Stimulated activated memory B cell treated with anti-CD40 and anti-IgM and Interleukin-4, amounts not matched to agents 10 μg/mL and 1 μg/mL and 100 μg/mL, for 72 hours (primary cell): ENCODE results near the gene NR6A1.

Experiments
- ATAC-seq: fragments of 150-1000 bp; cut with Tn5 transposase; 2 replicates; pipeline ENCODE4 v1.10.0; 2021
- H3K27ac Mint-ChIP-seq: one replicate; pipeline ENCODE4 v1.8.0; 2022; ENCODE audit warnings: mild to moderate bottlenecking, mixed read lengths
- H3K27me3 Mint-ChIP-seq: one replicate; pipeline ENCODE4 v1.8.0; 2022; ENCODE audit warnings: mixed read lengths
- H3K36me3 Mint-ChIP-seq: one replicate; pipeline ENCODE4 v1.8.0; 2022; ENCODE audit warnings: mixed read lengths
- H3K4me1 Mint-ChIP-seq: one replicate; pipeline ENCODE4 v1.8.0; 2022; ENCODE audit warnings: mixed read lengths
- H3K4me3 Mint-ChIP-seq: one replicate; pipeline ENCODE4 v1.8.0; 2022; ENCODE audit warnings: mild to moderate bottlenecking, moderate library complexity, mixed read lengths
- H3K9me3 Mint-ChIP-seq: one replicate; pipeline ENCODE4 v1.8.0; 2022; ENCODE audit warnings: mixed read lengths

Gene NR6A1

GRCh38 chr9:124544535-124544934 is 226.6 kb downstream of the NR6A1 start:
- H3K27me3 Mint-ChIP-seq = no peaks in the 10 kb centered on the region

GRCh38 chr9:124541824-124542223 is 229.3 kb downstream of the NR6A1 start:
- Mint-ChIP-seq H3K4me1 (no peaks in the 10 kb centered on the region), H3K4me3 (no peak overlapping the region)
- no peak for ATAC-seq

More at GRCh38 chr9:124544535-124544934, 226.6 kb downstream of the NR6A1 start:
- Mint-ChIP-seq H3K4me3 (no peak overlapping the region), H3K36me3 (no peaks in the 10 kb centered on the region), H3K27ac (no peak overlapping the region), H3K9me3 (no peaks in the 10 kb centered on the region), H3K4me1 (no peaks in the 10 kb centered on the region)
- ATAC-seq = no peak

DNA sequence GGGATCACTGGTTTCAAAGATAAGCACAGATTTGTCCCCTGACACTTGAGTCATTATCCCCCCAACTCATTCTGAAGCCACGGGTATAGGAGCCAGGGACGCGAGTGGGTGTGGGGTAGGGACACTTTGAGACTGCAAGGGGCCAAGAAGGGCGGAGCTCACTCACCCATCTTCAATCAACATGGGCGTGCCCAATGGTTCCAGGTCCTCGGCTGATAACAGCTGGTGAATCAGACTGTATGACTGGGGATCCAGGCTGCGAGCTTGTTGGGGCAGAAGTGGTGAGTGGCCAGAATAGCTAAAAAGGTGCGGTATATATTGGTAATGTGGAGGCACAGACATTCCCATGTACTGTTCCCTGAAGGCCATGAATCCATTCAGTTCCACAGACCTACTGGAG is 233.2 kb downstream of the NR6A1 start:
- no peak overlapping the region for H3K27ac Mint-ChIP-seq
- no peaks in the 10 kb centered on the region for H3K36me3 Mint-ChIP-seq
- no peak overlapping the region for H3K4me3 Mint-ChIP-seq
- no peaks in the 10 kb centered on the region for H3K27me3 Mint-ChIP-seq
- no peak for ATAC-seq
- no peaks in the 10 kb centered on the region for H3K4me1 Mint-ChIP-seq
- no peaks in the 10 kb centered on the region for H3K9me3 Mint-ChIP-seq

More at GRCh38 chr9:124541824-124542223, 229.3 kb downstream of the NR6A1 start:
- Mint-ChIP-seq H3K9me3 (no peaks in the 10 kb centered on the region), H3K27ac (no peak overlapping the region), H3K36me3 (no peaks in the 10 kb centered on the region), H3K27me3 (no peaks in the 10 kb centered on the region)

DNA sequence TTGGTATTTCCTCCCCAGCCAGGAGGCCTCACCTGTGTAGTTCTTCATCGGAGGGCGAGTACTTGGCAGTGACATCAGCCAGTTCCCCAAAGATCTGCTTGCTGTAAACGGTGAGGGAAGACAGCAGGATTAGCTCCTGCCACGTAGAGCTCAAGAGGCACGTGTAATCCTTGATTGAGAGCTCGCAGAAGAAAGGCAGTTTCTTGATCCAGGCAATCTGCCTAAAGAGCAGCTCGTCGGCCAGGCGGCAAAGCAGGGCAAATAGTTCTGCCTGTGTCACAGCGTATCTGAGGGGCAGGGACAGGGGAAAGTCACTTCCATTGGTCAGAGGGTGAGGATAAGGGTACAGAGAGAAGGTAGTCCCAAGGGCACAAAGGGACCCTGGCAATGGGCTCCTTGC is 235.3 kb downstream of the NR6A1 start:
- Mint-ChIP-seq H3K27me3 (no peaks in the 10 kb centered on the region), H3K4me1 (no peaks in the 10 kb centered on the region), H3K27ac (no peak overlapping the region), H3K9me3 (no peaks in the 10 kb centered on the region), H3K36me3 (no peaks in the 10 kb centered on the region), H3K4me3 (no peak overlapping the region)
- no peak for ATAC-seq

- no peaks in the 10 kb centered on the region for H3K36me3 Mint-ChIP-seq
- ATAC-seq = no peak
- H3K4me3 Mint-ChIP-seq = no peak overlapping the region
- H3K9me3 Mint-ChIP-seq = no peaks in the 10 kb centered on the region
- no peak overlapping the region for H3K27ac Mint-ChIP-seq
- H3K27me3 Mint-ChIP-seq = no peaks in the 10 kb centered on the region
- H3K4me1 Mint-ChIP-seq = no peaks in the 10 kb centered on the region
Observed at GRCh38 chr9:124532897-124533296, 238.2 kb downstream of the NR6A1 start.

DNA sequence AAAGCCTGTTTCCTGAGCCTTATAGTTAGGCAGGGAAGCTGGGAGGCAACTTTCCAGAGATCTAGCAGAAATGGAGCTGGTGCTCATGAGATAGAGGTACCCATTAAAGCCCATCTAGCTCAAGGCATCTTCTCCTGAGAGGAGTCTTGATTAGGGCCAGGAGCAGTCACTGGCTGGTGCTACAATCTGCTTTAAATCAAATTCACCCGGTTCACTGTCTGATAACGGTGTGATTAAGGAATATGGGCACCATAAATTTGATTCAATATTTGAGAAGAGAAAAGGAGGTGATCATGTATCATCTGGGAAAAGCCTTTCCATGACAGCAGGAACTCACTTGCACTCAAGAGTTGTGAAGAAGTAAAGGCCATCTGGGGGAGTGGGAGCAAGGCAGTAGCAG is 240.0 kb downstream of the NR6A1 start:
- no peak for ATAC-seq
- Mint-ChIP-seq H3K36me3 (no peaks in the 10 kb centered on the region), H3K9me3 (no peaks in the 10 kb centered on the region), H3K27ac (no peak overlapping the region), H3K4me1 (no peaks in the 10 kb centered on the region), H3K4me3 (no peak overlapping the region), H3K27me3 (no peaks in the 10 kb centered on the region)

DNA sequence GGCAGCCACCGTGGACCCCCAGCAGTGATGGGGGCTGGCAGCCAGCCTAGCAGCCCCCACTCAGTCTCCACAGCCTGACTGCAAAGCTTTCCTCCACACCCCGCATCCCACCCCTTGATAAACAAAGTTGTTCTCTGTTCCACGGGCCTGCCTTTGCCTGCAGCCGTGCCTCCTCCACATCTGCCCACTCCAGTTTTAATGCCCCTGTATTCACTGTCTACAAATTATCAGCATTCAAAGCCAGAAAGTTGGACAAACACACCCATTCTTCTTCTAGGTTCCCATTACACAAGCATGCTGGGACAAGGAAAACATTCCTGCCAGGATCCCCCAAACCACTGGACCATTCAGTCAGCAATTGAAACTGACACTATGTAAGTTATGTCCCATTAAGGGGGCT is 240.9 kb downstream of the NR6A1 start:
- H3K27ac Mint-ChIP-seq = no peak overlapping the region
- H3K4me1 Mint-ChIP-seq = no peaks in the 10 kb centered on the region
- no peaks in the 10 kb centered on the region for H3K27me3 Mint-ChIP-seq
- no peaks in the 10 kb centered on the region for H3K9me3 Mint-ChIP-seq
- ATAC-seq = peak; percentile 5
- no peaks in the 10 kb centered on the region for H3K36me3 Mint-ChIP-seq
- H3K4me3 Mint-ChIP-seq = no peak overlapping the region

- Mint-ChIP-seq H3K4me3 (no peak overlapping the region), H3K9me3 (no peaks in the 10 kb centered on the region), H3K27me3 (no peaks in the 10 kb centered on the region), H3K27ac (no peak overlapping the region), H3K4me1 (no peaks in the 10 kb centered on the region), H3K36me3 (no peaks in the 10 kb centered on the region)
- ATAC-seq = no peak
Observed at GRCh38 chr9:124527781-124528180, 243.3 kb downstream of the NR6A1 start.

- no peak overlapping the region for H3K27ac Mint-ChIP-seq
- H3K4me1 Mint-ChIP-seq = no peaks in the 10 kb centered on the region
- H3K36me3 Mint-ChIP-seq = no peaks in the 10 kb centered on the region
- no peaks in the 10 kb centered on the region for H3K27me3 Mint-ChIP-seq
- ATAC-seq = no peak
- no peaks in the 10 kb centered on the region for H3K9me3 Mint-ChIP-seq
- no peak overlapping the region for H3K4me3 Mint-ChIP-seq
Observed at GRCh38 chr9:124526174-124526573, 244.9 kb downstream of the NR6A1 start.

- no peaks in the 10 kb centered on the region for H3K4me1 Mint-ChIP-seq
- no peak overlapping the region for H3K27ac Mint-ChIP-seq
- H3K4me3 Mint-ChIP-seq = no peak overlapping the region
- no peak for ATAC-seq
- H3K27me3 Mint-ChIP-seq = no peaks in the 10 kb centered on the region
- H3K9me3 Mint-ChIP-seq = no peaks in the 10 kb centered on the region
- no peaks in the 10 kb centered on the region for H3K36me3 Mint-ChIP-seq
Observed at GRCh38 chr9:124522121-124523098, 248.7 kb downstream of the NR6A1 start.

DNA sequence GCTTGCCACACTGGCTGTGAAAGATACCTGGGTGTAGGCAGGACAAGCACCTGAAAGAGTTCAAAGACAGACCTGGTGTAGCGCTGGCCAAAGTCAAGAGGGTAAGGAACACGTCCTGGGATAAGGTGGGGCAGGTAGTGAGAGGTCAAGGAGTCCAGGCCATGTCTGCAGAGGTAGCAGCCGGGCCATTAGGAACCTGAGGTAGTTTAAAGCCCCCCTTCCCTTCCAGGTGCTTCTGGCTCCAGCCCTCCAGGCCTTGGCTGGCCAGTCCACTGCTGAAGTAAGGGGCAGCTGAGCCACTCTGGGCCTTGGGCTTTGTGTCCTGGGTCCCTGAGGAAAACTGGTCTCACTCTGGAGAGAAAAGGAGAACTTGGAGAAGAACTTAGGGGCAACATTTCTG is 250.0 kb downstream of the NR6A1 start:
- ATAC-seq = no peak
- H3K4me3 Mint-ChIP-seq = no peak overlapping the region
- no peaks in the 10 kb centered on the region for H3K4me1 Mint-ChIP-seq
- H3K9me3 Mint-ChIP-seq = no peaks in the 10 kb centered on the region
- no peaks in the 10 kb centered on the region for H3K27me3 Mint-ChIP-seq
- H3K27ac Mint-ChIP-seq = no peak overlapping the region
- H3K36me3 Mint-ChIP-seq = no peaks in the 10 kb centered on the region

GRCh38 chr9:124520206-124520596 is 250.9 kb downstream of the NR6A1 start:
- no peak overlapping the region for H3K27ac Mint-ChIP-seq
- H3K36me3 Mint-ChIP-seq = no peaks in the 10 kb centered on the region
- no peaks in the 10 kb centered on the region for H3K27me3 Mint-ChIP-seq
- H3K4me1 Mint-ChIP-seq = no peaks in the 10 kb centered on the region
- ATAC-seq = no peak
- H3K9me3 Mint-ChIP-seq = no peaks in the 10 kb centered on the region
- H3K4me3 Mint-ChIP-seq = no peak overlapping the region

DNA sequence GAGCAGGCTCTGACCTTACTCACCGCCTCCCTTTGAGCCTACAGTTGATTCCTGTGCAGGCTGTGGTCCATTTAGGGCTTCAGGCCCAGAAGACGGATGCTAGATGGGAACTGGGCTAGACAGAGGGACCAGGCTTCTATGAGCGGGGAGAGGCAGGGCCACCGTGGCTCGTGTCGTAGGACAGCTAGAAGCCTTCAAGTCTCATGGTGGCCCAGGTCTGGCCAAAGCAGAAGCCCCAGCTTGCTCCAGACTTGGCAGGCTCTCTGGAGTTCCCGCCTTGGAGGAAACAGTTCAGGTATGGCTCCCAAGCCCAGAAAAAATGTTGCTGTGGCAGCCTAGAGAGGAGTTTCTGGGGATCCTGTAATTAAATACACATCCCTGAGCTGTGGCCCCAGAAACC is 253.0 kb downstream of the NR6A1 start:
- no peaks in the 10 kb centered on the region for H3K36me3 Mint-ChIP-seq
- no peaks in the 10 kb centered on the region for H3K4me1 Mint-ChIP-seq
- H3K27ac Mint-ChIP-seq = no peak overlapping the region
- H3K27me3 Mint-ChIP-seq = no peaks in the 10 kb centered on the region
- no peak for ATAC-seq
- H3K4me3 Mint-ChIP-seq = no peak overlapping the region
- no peaks in the 10 kb centered on the region for H3K9me3 Mint-ChIP-seq

GRCh38 chr9:124517600-124517999 is 253.5 kb downstream of the NR6A1 start:
- ATAC-seq = no peak
- H3K27ac Mint-ChIP-seq = no peak overlapping the region
- no peaks in the 10 kb centered on the region for H3K27me3 Mint-ChIP-seq
- H3K4me1 Mint-ChIP-seq = no peaks in the 10 kb centered on the region
- no peak overlapping the region for H3K4me3 Mint-ChIP-seq
- H3K9me3 Mint-ChIP-seq = no peaks in the 10 kb centered on the region
- no peaks in the 10 kb centered on the region for H3K36me3 Mint-ChIP-seq

DNA sequence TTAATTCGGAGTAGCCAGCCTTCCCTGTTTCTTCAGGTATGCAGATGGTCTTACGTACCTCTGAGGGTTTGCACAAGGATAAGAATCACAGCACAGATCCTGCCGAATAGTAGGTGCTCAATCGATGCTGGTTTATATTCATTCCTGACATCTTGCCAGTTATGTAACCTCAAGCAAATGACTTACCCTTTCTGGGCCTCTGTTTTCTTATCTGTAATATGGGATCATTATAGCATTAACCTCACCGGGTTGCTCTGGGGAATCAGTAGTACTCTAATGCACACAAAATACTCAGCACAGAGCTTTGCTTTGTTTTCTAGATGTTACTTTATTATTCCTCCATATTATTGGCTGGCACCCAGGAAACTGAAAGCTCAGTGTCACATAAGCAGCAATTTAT is 256.2 kb downstream of the NR6A1 start:
- Mint-ChIP-seq H3K9me3 (no peaks in the 10 kb centered on the region), H3K36me3 (no peaks in the 10 kb centered on the region), H3K27me3 (peaks cover 18% of the 10 kb centered on the region), H3K4me3 (no peak overlapping the region), H3K27ac (no peak overlapping the region), H3K4me1 (peaks cover 7% of the 10 kb centered on the region)
- no peak for ATAC-seq

GRCh38 chr9:124514125-124514524 is 257.0 kb downstream of the NR6A1 start:
- no peaks in the 10 kb centered on the region for H3K36me3 Mint-ChIP-seq
- no peak overlapping the region for H3K27ac Mint-ChIP-seq
- no peak overlapping the region for H3K4me3 Mint-ChIP-seq
- peaks cover 18% of the 10 kb centered on the region for H3K27me3 Mint-ChIP-seq
- peaks cover 7% of the 10 kb centered on the region for H3K4me1 Mint-ChIP-seq
- no peak for ATAC-seq
- no peaks in the 10 kb centered on the region for H3K9me3 Mint-ChIP-seq
